CD4-positive, alpha-beta T cell treated with Interleukin-4 for 1 hour (primary cell): ENCODE data around the gene CAMSAP2.

ENCODE experiments used
- DNase-seq, 2 donors: peaks; one replicate each; pipeline ENCODE4 v3.0.0-alpha.2; 2020 to 2022

The CAMSAP2 gene

DNA sequence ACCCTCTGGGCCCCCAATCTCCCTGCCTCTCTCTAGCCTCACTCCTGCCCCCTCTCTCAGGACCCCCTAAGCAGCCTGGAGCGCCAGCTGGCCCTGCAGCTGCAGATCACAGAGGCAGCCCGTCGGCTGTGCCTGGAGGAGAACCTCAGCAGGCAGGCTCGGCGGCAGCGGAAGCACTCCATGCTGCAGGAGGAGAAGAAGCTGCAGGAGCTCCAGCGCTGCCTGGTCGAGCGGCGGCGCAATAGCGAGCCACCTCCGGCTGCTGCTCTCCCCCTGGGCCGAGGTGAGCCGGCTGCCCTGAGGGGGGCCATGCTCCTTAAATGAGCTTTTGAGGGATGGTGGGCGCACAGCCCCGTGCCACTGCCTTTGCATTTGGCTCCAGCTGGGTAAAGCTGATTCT, 162.2 kb downstream of the CAMSAP2 start:
- no peak for DNase-seq

- DNase-seq, result no peak
Observed at GRCh38 chr1:200901350-200901749, 162.7 kb downstream of the CAMSAP2 start.

DNA sequence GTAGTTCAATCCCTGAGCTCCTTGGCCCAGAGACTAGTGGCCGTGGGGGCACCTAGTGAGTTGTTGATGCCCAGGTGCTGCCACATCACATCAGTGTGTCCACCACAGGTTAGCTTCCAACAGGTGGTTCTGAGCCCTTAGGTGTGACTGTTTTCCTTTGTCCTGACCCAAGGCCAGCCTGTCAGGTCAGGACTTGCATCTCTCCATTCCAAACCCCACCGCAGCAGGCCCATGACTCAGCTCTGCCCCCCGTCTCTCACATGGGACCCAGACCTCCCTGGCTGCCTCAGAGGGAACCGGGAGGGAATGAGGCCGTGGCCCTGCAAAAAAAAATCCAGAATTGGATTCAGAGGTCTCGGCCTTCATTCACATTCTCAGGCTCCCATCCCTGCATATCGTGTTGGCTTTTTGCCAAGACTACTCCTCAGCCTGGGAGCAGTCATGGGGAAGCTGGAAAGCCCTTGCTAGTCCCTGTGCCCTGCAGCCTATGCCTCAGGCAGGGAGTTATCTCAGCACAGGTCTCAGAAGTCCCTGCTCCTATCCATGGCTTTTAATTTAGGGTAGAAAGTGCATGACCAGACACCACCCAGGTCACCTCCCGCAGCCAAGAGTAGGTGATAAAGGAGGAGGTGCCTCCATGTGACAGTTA, 163.2 kb downstream of the CAMSAP2 start:
- no peak for DNase-seq

GRCh38 chr1:200903793-200904192, 165.1 kb downstream of the CAMSAP2 start:
- no peak for DNase-seq

- no peak for DNase-seq
Observed at GRCh38 chr1:200904772-200905171, 166.1 kb downstream of the CAMSAP2 start.

DNA sequence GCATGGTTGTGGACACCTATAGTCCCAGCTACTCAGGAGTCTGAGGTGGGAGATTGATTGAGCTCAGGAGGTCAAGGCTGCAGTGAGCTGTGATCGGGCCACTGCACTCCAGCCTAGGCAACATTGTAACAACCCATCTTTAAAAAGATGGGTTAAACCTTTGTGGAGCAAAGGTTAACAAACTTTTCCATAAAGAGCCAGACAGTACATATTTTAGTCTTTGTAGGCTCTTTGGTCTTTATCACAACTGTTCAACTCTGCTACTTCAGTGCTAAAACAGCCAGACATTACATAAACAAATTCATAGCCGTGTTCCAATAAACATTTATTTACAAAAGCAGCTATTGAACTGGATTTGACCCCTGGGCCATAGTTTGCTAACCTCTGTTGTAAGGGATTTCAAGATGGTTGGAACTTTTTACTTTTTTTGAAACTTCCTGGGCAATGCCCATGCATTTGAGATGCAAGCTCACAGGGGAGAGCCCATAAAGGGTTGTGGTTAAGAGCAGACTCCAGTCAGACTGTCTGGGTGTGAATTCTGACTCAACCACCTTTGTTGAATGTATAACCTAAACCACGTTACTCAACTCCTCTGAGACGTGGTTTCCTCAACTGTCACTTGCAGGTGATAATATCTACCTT, 166.8 kb downstream of the CAMSAP2 start:
- peak; percentile 45 to 69 for DNase-seq

- DNase-seq, result no peak
Observed at GRCh38 chr1:200906491-200906890, 167.8 kb downstream of the CAMSAP2 start.

DNA sequence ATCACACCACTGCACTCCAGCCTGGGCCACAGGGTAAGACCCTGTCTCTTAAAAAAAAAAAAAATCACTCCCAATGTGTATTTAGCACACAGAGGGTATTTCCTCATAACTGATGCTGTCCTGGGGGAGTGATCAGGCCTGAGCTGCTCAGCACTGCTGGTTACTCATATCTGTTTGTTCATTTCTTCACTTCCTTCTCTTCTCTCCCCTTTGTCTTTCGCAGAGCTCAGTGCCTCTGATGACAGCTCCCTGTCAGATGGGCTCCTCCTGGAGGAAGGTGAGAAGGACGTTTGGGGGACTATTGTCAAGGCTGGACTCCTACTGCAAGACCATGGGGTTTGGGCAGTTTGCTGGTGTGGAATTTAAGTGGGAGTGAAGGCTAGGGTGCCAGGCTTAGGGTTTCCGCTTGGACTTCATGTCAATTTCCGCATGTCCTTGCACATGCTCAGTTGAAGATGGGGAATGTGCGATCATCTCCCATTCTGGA, 169.0 kb downstream of the CAMSAP2 start:
- no peak for DNase-seq

GRCh38 chr1:200908191-200908868, 169.6 kb downstream of the CAMSAP2 start:
- DNase-seq, result no peak

GRCh38 chr1:200909071-200909470, 170.4 kb downstream of the CAMSAP2 start:
- no peak for DNase-seq

DNA sequence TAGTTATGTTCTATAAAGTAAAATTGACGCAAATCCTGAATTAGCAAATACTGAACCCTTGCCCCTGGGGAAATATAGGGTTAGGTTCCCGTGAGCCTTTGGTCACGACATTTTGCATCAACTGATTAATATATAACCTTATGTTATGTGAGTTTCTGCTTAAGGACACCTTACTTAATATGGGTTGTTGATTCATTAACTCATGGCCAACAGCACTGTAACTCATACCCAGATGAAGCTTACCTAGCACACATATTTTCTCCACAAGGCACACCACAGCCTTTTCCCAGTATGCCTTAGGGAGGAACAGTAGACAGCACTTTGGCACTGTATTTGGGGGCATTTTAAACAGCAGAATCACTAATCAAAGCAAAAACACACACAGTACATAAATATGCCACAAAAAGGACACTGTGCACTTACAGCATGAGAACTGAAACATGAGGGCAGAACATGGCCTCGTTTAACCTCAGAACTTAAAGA, 171.1 kb downstream of the CAMSAP2 start:
- no peak for DNase-seq
